Endothelial cell of umbilical vein (primary cell): ENCODE results near the gene APOC1.

Experiments used
- EZH2 ChIP-seq: IDR thresholded peaks from 2 replicates; pipeline ENCODE4 v1.6.1; 2012; ENCODE audit warnings: borderline replicate concordance, low read depth, mild to moderate bottlenecking, moderate library complexity, low read length, inconsistent platforms; ENCODE audit not compliant: severe bottlenecking
- POLR2A ChIP-seq: IDR thresholded peaks from 2 replicates; pipeline ENCODE4 v1.6.1; 2012; ENCODE audit warnings: low read depth, mild to moderate bottlenecking, control low read depth, low read length
- POLR2AphosphoS5 ChIP-seq: IDR thresholded peaks from 2 replicates; pipeline ENCODE4 v1.6.1; 2012; ENCODE audit warnings: low read depth, mild to moderate bottlenecking, control low read depth, low read length, moderate library complexity; ENCODE audit not compliant: insufficient read depth
- TF ChIP-seq, protein P1 (sequence below), 2 donors: IDR thresholded peaks; 1 replicate in 1 of 2; 2 replicates in 1 of 2; pipeline ENCODE4 v1.5.1; 2011; ENCODE audit warnings: low read length in 2 of 2, mild to moderate bottlenecking in 2 of 2, moderate library complexity in 2 of 2, control low read depth in 1 of 2, inconsistent platforms in 1 of 2, low read depth in 1 of 2; ENCODE audit not compliant: insufficient read depth in 1 of 2; ENCODE audit errors: extremely low read depth in 1 of 2

GRCh38 chr19:44883922-44884321 is 30.5 kb upstream of the APOC1 start:
- TF ChIP-seq EZH2 (no peak), POLR2A (no peak), POLR2AphosphoS5 (no peak)
- TF ChIP-seq, protein P1, sequence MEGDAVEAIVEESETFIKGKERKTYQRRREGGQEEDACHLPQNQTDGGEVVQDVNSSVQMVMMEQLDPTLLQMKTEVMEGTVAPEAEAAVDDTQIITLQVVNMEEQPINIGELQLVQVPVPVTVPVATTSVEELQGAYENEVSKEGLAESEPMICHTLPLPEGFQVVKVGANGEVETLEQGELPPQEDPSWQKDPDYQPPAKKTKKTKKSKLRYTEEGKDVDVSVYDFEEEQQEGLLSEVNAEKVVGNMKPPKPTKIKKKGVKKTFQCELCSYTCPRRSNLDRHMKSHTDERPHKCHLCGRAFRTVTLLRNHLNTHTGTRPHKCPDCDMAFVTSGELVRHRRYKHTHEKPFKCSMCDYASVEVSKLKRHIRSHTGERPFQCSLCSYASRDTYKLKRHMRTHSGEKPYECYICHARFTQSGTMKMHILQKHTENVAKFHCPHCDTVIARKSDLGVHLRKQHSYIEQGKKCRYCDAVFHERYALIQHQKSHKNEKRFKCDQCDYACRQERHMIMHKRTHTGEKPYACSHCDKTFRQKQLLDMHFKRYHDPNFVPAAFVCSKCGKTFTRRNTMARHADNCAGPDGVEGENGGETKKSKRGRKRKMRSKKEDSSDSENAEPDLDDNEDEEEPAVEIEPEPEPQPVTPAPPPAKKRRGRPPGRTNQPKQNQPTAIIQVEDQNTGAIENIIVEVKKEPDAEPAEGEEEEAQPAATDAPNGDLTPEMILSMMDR (IDR thresholded peaks at IDR 0.05; ENCODE audit: extremely low read depth in 1 of 2, insufficient read depth in 1 of 2, low read depth in 1 of 2, low read length in 2 of 2): no peak
